Dermis blood vessel endothelial cell (primary cell): ENCODE data around the gene CCL19. TPM values are rescaled to one million over a fixed set of nuclear protein-coding genes. Genes with fewer than 3 reads are reported as not detected.

Experiments
- DNase-seq: peaks from one replicate; pipeline ENCODE4 v3.0.0; 2010
- total RNA-seq: library from RNA; depleted of rRNA; stranded (reverse); fragments of >200 nt; gene quantifications from 2 replicates; pipeline ENCODE4 v1.2.3, GENCODE V29; 2014

The CCL19 gene
- total RNA-seq, 1 donor from 2014 or later = not detected

DNA sequence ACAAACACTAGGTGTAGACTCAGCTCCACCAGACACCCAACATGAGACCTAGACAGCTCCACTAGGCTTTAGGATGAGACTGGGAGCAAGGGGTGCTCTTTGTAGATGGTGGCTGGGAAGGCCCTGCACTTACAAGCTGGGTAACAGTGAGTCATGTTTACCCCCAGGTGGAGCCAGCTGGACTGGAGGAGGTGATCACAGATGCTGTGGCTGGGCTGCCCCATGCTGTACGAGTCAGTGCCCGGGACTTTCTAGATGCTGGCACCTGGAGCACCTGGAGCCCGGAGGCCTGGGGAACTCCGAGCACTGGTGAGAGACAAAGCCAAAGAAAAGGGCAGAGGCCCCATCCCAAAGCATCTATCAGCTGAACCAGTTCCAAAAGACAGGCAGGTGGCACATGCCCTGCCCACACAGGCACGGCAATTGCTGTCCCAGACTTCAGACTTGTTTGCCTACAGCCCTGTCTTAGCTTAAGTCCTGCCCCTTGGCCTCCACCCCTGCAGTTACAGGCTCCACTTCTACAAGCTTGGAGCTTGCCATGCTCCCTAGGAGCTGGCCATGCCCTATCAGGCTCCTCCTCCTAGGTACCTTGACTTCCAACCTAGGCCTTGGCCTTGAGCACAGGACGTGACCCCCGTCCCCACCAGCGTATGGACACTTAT, 31.4 kb downstream of the CCL19 start:
- no peak for DNase-seq

DNA sequence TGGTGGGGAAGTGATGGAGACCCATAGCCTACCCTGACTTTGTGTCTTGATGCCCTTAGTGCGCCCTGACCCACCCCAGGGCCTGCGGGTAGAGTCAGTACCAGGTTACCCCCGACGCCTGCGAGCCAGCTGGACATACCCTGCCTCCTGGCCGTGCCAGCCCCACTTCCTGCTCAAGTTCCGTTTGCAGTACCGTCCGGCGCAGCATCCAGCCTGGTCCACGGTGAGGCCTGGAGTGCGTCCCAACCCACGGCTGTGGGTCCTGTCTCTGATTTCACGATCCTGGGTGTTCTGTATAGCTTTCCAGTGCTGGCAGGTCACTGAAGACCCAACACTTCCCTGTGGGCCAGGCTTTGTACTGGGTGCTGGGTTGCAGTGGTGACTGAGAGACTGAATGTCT, 32.6 kb downstream of the CCL19 start:
- no peak for DNase-seq

DNA sequence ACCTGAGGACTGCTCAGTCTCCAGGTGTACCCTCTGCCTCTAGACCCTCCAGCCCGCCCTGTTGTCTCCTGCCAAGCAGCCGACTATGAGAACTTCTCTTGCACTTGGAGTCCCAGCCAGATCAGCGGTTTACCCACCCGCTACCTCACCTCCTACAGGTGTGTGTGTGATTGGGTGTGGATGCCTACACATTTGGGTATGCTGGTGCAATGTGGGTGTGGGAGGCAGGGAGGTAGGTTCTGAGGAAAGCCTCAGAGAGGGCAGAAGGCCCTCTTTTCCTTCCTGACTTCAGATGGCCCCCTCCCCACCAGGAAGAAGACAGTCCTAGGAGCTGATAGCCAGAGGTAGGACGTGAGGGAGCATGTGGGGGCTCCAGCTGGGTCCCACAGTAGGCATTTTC, 34.1 kb downstream of the CCL19 start:
- DNase-seq = no peak

DNA sequence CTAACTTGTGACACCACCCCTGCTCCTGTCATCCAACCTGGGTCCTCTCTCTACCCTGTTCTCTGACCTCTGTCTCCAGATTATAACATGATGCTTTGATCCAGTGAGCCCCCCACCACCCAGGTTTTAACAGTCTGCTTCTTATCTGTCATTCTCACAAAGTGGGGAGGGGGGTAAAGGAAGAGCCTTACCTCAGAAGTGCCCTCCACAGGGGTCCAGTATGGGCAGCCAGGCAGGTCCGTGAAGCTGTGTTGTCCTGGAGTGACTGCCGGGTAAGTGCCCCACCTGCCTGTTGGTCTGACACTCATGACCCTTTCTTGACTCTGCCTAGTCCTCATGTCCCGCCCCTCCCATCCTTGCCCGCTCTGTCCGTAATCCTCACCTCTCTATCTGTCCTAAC, 35.7 kb downstream of the CCL19 start:
- DNase-seq = no peak

DNA sequence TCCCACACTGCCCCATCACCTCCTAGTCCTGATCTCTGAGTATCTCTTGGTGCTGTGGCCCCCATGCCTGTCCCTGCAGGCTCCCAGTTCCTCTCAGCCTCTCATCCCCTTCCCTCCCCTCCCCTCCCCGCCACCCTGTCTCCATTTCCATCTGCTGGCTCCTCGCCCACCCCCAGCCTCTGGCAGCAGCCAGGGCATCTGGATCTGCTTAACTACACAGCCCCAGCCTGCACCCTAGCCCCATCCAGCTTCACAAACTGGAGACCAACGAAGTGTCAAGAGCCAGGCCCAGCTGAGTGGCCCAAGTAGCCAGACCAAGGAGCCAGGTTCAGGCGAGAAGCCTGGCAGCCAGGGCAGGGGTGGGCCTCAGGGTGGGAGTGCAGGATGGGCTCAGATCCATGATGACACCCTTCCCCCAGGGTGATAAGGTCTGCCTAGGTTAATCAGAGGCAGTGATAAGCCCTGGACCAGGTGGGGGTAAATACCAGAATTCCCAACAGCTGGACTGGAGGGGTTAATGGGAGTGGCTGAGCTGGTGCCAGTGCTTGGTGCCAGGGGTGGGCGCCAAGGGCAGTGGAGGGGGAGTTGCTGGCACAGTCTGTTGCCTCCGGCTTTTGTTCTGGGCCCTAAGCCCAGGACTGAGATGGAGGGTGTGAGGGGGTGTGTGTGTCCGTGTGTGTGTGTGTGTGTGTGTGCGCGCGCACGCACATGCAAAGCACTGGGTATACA, 36.6 kb downstream of the CCL19 start:
- peak; percentile 17 for DNase-seq

DNA sequence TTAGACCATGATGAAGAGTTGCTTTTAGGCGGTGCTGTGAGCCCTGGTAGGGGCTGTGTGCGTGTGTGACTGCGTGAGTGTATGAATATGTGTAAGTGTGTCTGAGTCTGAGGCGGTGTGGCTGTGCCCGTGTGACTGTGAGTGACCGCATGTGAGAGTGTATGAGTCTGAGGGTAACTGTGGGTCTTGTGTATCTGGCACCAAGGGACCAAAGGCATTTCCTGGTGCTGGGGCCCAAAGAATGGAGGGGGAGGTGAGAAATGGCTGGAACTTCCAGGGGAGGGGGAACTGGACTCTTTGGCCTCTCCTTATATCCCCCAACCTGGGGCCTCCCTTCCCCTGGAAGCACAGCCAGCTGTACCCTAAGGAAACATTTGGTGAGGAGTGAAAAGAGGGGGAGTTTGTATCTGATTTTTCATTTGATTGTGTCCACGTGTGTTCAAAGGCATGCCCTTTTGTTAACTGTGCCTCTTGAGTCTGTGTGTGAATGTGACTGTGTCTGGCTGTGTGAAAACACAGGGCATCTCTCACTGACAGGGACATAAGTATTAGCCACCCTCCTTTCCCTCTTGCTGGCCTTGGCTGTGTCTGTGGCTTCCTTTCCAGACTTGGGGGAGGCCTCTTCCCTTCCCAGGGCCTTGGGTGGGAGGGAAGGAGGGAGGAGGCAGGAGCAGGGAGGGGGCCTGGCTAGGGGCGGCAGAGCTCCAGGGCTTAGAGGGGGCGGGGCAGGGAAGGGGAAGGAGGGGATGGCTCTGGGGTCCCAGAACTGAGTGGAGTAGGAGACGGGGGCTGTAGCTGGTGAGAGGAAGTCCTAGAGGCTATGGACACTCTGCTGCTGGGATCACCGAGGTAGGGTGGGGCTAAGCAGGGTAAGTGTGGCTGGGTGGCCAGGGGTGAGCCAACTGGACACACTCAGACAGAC, 37.7 kb downstream of the CCL19 start:
- DNase-seq = peak; percentile 41

DNA sequence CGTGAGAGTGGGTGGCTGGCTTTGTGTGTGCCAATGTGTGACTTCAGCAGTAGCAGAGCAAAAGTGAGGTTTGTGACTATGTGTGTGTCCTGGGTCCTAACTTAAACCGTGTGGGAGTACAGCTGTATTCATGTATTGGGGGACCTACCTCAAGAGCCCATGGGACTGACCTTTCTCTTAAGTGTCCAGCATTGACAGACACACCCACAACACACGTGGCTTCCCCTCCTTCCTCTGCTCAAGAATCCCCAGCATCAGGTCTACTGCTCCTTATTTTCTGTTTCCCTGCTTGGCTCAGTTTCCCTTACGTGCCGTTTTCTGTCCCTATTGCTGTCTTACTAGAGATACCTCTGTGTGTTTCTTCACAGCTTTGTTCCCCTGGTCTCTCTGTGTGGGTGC, 38.5 kb downstream of the CCL19 start:
- no peak for DNase-seq

DNA sequence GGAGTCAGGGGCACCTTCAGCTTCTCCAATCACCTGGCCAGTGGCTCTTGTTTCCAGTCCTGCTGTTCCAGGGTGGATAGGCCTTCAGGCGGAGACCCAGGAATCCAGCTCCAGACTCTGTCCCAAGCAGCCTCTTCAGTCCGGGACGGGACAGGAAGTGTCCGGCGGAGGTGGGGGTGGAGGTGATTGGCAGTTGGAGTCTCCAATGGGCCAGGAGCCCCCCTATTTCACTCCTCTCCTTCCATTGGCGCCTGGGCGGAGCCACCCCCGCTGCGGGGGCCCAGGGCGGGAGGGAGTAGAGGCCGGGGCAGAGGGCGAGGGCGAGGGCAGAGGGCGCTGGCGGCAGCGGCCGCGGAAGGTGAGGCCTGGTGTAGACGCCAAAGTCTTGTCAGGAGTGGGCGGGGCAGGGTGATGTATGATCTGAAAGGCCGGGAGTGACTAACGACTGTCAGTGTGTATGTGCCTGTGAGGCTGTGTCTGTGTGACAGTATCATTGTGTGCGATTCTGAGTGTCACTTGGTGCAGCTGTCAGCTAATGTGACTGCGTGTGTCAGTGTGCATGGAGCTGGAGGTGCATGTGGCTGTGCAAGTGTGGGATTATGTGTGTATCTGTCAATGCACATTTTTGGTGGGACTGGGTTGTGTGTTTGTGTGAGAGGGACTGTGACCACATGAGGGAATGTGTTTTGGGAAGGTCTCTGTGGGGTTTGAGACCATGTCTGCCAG, 39.0 kb downstream of the CCL19 start, which contains the start of gene IL11RA:
Gene IL11RA (plus strand): TSS at position 310 of the 726 bp plus-strand sequence. CDS start 3,033 bp downstream, outside the sequence.
- DNase-seq = peak; percentile 88

DNA sequence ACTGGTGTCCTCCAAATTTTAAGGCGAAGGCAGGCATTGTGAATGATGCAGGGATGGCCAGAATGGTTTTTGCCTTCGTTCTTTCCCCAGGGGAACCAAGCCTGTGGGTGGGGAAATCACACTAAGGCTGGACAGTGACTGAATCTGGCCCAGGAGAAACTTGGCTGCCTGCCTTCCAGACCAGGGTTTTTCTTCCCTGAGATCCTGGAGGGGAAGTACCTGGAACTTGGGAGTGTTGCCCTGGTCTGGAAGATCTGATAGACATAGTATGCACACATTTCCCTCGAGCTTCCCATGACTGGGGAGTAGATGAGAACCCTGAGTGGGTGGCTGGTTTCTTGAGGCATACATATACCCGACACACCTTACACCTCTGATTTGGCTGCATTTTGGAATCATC, 39.8 kb downstream of the CCL19 start:
- DNase-seq = peak; percentile 28

DNA sequence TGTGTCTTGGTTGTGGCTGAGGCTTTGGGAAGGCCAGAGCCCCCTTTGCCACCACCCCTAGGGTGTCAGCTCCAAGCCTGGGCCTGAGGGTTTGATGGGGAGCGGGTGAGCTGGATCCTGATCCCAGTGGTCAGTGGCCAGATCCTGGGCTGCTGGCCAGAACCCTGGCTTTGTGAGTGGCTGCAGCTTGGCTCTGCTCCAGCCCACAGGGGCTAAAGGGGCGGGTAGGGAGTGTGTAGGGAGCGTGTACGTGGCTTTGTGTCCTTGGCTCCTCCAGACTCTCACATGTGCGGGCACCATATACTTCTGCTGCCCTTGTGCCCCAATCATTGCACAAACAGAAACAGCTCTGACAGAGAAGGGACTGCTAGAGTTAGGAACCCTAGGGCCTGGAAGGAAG, 40.3 kb downstream of the CCL19 start:
- DNase-seq = no peak

DNA sequence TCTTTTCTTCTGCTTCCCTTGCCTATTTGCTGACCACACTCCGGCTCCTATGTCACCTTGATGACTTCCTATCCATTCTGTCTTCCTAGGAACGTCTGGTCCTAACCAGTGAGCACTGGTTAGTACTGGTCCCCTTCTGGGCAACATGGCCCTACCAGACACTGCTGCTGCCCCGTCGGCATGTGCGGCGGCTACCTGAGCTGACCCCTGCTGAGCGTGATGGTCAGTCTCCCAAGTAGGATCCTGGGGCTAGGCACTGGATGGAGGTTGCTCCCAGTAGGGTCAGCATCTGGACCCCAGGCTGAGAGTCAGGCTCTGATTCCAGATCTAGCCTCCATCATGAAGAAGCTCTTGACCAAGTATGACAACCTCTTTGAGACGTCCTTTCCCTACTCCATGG, 42.4 kb downstream of the CCL19 start:
- no peak for DNase-seq

DNA sequence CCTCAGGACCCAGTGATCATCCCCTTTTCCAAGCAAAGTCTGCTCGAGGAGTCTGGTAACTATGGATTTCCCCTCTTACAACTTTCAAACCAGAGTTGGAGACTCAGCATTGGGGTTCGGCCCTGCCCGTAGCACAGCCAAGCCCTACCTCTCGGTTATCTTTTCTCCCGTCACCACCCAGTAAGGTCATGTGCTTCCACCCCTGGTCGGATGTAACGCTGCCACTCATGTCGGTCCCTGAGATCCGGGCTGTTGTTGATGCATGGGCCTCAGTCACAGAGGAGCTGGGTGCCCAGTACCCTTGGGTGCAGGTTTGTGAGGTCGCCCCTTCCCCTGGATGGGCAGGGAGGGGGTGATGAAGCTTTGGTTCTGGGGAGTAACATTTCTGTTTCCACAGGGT, 43.4 kb downstream of the CCL19 start:
- DNase-seq = no peak

DNA sequence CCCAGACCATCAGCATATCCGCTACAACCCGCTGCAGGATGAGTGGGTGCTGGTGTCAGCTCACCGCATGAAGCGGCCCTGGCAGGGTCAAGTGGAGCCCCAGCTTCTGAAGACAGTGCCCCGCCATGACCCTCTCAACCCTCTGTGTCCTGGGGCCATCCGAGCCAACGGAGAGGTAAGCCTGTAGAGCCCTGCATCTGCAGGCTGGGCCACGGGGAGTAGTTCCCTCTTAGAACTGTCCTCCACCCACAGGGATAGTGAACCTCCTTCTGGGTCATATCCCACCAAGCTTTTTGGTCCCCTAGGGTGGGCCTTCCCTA, 44.0 kb downstream of the CCL19 start:
- no peak for DNase-seq

DNA sequence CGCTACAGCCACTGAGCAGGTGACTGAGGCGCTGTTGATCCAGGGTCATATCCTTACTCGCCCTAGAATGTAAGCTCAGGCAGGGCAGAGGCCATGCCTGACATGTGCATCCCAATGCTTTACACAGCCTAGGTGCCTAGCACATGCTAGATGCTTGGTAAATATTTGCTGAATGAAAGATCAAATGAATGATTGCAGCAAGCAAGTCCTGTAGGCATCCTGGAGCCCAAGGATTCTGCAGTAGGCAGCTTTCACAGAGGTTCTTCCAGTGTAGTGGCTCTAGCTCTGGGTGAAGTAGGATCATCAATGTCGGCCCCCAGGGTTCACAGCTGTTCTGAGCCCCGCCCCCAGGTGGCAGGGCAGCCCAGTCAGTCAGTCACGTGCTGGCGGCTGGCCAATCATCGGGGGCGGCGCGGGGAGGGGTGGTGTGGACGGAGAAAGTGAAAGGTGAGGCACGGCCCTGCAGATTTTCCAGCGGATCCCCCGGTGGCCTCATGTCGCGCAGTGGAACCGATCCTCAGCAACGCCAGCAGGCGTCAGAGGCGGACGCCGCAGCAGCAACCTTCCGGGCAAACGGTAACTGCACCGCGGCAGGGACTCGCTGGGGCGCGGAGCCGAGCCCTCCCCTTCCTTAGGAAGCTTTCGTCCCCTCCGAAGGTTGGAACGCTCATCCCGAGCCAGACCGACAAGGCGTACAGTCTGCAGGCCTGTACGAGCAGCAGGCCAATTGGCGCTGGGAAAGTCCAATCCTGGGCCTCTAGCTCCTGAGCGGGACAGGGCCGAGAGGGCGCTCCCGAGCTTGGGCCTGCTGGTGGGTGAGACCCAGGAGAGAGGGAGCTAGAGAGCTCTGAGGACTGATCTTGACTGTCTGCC, 44.6 kb downstream of the CCL19 start, which contains the start of gene GALT:
Gene GALT (plus strand): TSS at position 465 of the 873 bp plus-strand sequence. CDS start 30 bp downstream, at position 495.
- peak; percentile 93 for DNase-seq

DNA sequence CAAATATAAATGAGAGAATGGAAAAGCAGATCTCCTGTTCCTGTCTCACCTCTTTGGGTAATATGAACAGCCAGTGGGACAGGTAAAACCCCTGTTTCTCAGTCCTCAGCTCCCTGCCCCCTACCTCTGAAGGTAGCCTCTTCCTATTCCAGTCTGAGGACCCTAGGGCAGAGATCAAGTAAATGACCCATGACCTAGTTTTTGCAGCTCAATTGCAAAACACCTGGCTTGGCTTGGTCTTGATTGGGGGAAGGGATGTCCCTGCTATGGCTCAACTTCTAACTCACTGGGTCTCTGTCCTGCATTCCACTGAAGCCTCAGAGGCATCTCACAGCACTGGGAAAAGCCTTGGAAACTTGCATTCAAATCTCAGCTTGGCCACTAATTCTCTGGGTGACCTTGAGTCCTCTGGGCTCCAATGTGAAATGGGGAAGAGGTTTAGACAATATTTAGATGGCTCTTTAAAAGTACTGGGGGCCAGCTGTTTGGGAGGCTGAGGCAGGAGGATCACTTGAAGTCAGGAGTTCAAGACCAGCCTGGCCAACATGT, 46.2 kb downstream of the CCL19 start:
- DNase-seq = no peak

DNA sequence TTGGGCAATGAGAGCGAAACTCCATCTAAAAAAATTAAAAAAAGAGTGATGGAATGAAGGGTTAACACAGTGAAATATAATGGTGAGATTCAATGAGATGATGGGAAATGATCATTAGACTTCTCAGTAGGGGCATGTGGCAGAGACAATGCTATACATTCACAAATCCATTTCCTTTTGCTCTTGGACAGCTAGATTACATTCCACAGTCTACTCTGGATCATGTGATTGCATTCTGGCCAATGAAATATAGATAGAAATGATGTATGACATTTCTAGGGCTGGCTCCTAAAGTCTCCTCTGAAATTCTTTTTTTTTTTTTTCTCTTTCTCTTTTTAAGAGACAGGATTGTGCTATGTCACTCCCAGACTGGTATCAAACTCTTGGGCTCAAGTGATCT, 48.4 kb downstream of the CCL19 start:
- DNase-seq = no peak

Other genes with a start within 250 kb of the CCL19 start
- 9.2 and 14.7 TPM in 2 replicates for gene FAM219A, start 232.7 kb downstream of the CCL19 start, total RNA-seq
- gene DNAI1, start 232.5 kb downstream of the CCL19 start, total RNA-seq = not detected in 2 replicates
- gene ENHO, start 168.3 kb downstream of the CCL19 start, total RNA-seq = 0.42 TPM in 1 of 2 replicates, not detected in the other
- not detected in 2 replicates for gene CNTFR, start 101.6 kb downstream of the CCL19 start, total RNA-seq
- 21.4 and 31.8 TPM in 2 replicates for gene RPP25L, start 79.2 kb downstream of the CCL19 start, total RNA-seq
- gene DCTN3, start 70.8 kb downstream of the CCL19 start, total RNA-seq = 65.3 and 74.4 TPM in 2 replicates
- gene ARID3C, start 62.2 kb downstream of the CCL19 start, total RNA-seq = 0.09 and 0.51 TPM in 2 replicates
- gene SIGMAR1, start 53.5 kb downstream of the CCL19 start, total RNA-seq = 37.1 and 63.5 TPM in 2 replicates
- gene GALT, start 44.6 kb downstream of the CCL19 start, total RNA-seq = 36.8 and 45.3 TPM in 2 replicates
- gene IL11RA, start 39.1 kb downstream of the CCL19 start, total RNA-seq = 7.0 and 10.4 TPM in 2 replicates
- gene CCL27, start 28.6 kb downstream of the CCL19 start, total RNA-seq = not detected in 2 replicates
- 1.4 and 2.5 TPM in 2 replicates for gene CCL21, start 18.9 kb upstream of the CCL19 start, total RNA-seq